Prostate gland (tissue), 2 donors: Measurements from ENCODE around the gene SLC27A1. TPM values are rescaled to one million over a fixed set of nuclear protein-coding genes. Genes with fewer than 3 reads are reported as not detected.

Experiments used
- DNase-seq: peaks from one replicate; pipeline ENCODE4 v3.0.0-alpha.2; 2019; ENCODE audit warnings: low spot score
- H3K27ac ChIP-seq, 2 donors: fragments of 200-600 bp; sonication (generic); 2 replicates each; pipeline ENCODE4 v1.5.1; 2017 to 2019
- H3K27me3 ChIP-seq: fragments of 200-600 bp; sonication (generic); replicated peaks from 2 replicates; pipeline ENCODE4 v1.5.1; 2019; ENCODE audit not compliant: insufficient read depth
- H3K36me3 ChIP-seq, 2 donors: fragments of 200-600 bp; sonication (generic); 1 replicate in 1 of 2; 2 replicates in 1 of 2; pipeline versions ENCODE4 v1.5.1 to v1.8.1; 2017 to 2019
- H3K4me1 ChIP-seq: fragments of 200-600 bp; sonication (generic); replicated peaks from 2 replicates; pipeline ENCODE4 v1.5.1; 2019
- H3K4me3 ChIP-seq, 2 donors: fragments of 200-600 bp; sonication (generic); 2 replicates each; pipeline ENCODE4 v1.5.1; 2017 to 2019
- H3K9me3 ChIP-seq: fragments of 200-600 bp; sonication (generic); 2 replicates; pipeline ENCODE4 v1.5.1; 2017
- CTCF ChIP-seq, 4 experiments: fragments of 200-600 bp in 2 of 4; fragments of 450-650 bp in 2 of 4; sonication (generic) in 2 of 4; IDR thresholded peaks; 1 replicate in 3 of 4; 2 replicates in 1 of 4; pipeline ENCODE4 v1.5.1; 2016 to 2019; ENCODE audit warnings: antibody characterized with exemption in 4 of 4, mild to moderate bottlenecking in 2 of 4, moderate library complexity in 2 of 4
- POLR2A ChIP-seq: fragments of 450-650 bp; IDR thresholded peaks from one replicate; pipeline ENCODE4 v1.6.1; 2016; ENCODE audit warnings: antibody characterized with exemption, mild to moderate bottlenecking
- POLR2AphosphoS5 ChIP-seq: sonication (generic); formaldehyde crosslinking; IDR thresholded peaks from one replicate; pipeline ENCODE4 v1.6.1; 2017; ENCODE audit warnings: antibody characterized with exemption
- WGBS: methylation state at CpG from one replicate; pipeline ENCODE4 v1.1.5; 2018; 5-methylcytosine and 5-hydroxymethylcytosine counted together
- intact Hi-C: fragments of 100-400 bp; cut with DNase I; formaldehyde crosslinking; loops from one replicate; pipeline ENCODE4 v1.14.2; 2022
- total RNA-seq, 2 donors: library from RNA; depleted of rRNA; stranded (reverse); fragments of >200 nt; gene quantifications; one replicate each; pipeline ENCODE4 v1.1.0, GENCODE V29; 2016

Gene SLC27A1
- total RNA-seq, 2 donors from 2014 or later = 73.3 to 78.7 TPM

GRCh38 chr19:17555480-17555928 is 85.2 kb downstream of the SLC27A1 start, which contains the start of gene COLGALT1:
Gene COLGALT1, plus strand, starts transcription at chr19:17555649. Its CDS starts 65 bp downstream, at chr19:17555714.
- Histone ChIP-seq H3K4me1 (no peaks in the 10 kb centered on the region), H3K27ac (peak within 1 kb of the TSS; percentile 67 to 77), H3K27me3 (no peaks in the 10 kb centered on the region), H3K36me3 (peaks cover 0 to 8% of the 10 kb centered on the region in 2 donors), H3K4me3 (peak within 1 kb of the TSS; percentile 92 to 95), H3K9me3 (no peaks in the 10 kb centered on the region)
- TF ChIP-seq CTCF (IDR thresholded peaks at IDR 0.05) (peak in 2 of 4 experiments; percentile 9 to 20), POLR2A (no peak), POLR2AphosphoS5 (peak; percentile 83)
- peak; percentile 98 for DNase-seq
- intact Hi-C loops = no loop called here
- WGBS = 0% methylated on average over 38 of the region's 64 CpGs

Other genes starting within 250 kb of the SLC27A1 start
- gene OCEL1, start 244.3 kb upstream of the SLC27A1 start, total RNA-seq = 10 to 100 TPM; 21.6 to 26.2 TPM
- gene NR2F6, start 224.6 kb upstream of the SLC27A1 start, total RNA-seq = 100 to 1,000 TPM in 1 of 2 donors, 10 to 100 TPM in 1; 91.7 to 108 TPM
- gene USHBP1, start 205.8 kb upstream of the SLC27A1 start, total RNA-seq = 1 to 10 TPM; 3.5 to 8.4 TPM
- gene BABAM1, start 203.1 kb upstream of the SLC27A1 start, total RNA-seq = 10 to 100 TPM; 80.0 to 81.6 TPM
- gene ANKLE1, start 188.6 kb upstream of the SLC27A1 start, total RNA-seq = 1 to 10 TPM in 1 of 2 donors, under 1 TPM in 1; 0.64 to 1.2 TPM
- 10 to 100 TPM; 20.1 to 21.6 TPM for gene ABHD8, start 167.1 kb upstream of the SLC27A1 start, total RNA-seq
- 100 to 1,000 TPM; 157 to 169 TPM for gene MRPL34, start 164.7 kb upstream of the SLC27A1 start, total RNA-seq
- 10 to 100 TPM in 1 of 2 donors, 1 to 10 TPM in 1; 9.6 to 18.6 TPM for gene DDA1, start 161.0 kb upstream of the SLC27A1 start, total RNA-seq
- gene ANO8, start 135.7 kb upstream of the SLC27A1 start, total RNA-seq = 10 to 100 TPM in 1 of 2 donors, 1 to 10 TPM in 1; 9.8 to 10.1 TPM
- gene GTPBP3, start 133.0 kb upstream of the SLC27A1 start, total RNA-seq = 10 to 100 TPM; 42.4 to 67.0 TPM
- gene PLVAP, start 93.2 kb upstream of the SLC27A1 start, total RNA-seq = 10 to 100 TPM; 33.5 to 35.4 TPM
- gene CCDC194, start 76.3 kb upstream of the SLC27A1 start, total RNA-seq = not detected
- gene BST2, start 64.9 kb upstream of the SLC27A1 start, total RNA-seq = 10 to 100 TPM; 32.7 to 75.3 TPM
- gene MVB12A, start 50.5 kb upstream of the SLC27A1 start, total RNA-seq = 10 to 100 TPM; 71.2 to 75.7 TPM
- gene TMEM221, start 21.9 kb upstream of the SLC27A1 start, total RNA-seq = 1 to 10 TPM; 1.4 to 1.7 TPM
- gene NXNL1, start 9.6 kb upstream of the SLC27A1 start, total RNA-seq = not detected
- gene PGLS, start 41.1 kb downstream of the SLC27A1 start, total RNA-seq = 100 to 1,000 TPM; 120 to 129 TPM
- gene COLGALT1, start 85.1 kb downstream of the SLC27A1 start, total RNA-seq = 10 to 100 TPM; 29.3 to 85.1 TPM
- 1 to 10 TPM in 1 of 2 donors, under 1 TPM in 1; 0.14 to 2.4 TPM for gene UNC13A, start 217.8 kb downstream of the SLC27A1 start, total RNA-seq
- gene MAP1S, start 249.0 kb downstream of the SLC27A1 start, total RNA-seq = 10 to 100 TPM; 34.9 to 61.1 TPM